KOPT-K1 (cell line): ENCODE data around the gene AIP.
"Not testable (repeated sequence)": the region's sequence is repeated elsewhere in the genome, so short reads cannot be mapped to it uniquely, and the experiment has no call there.

ENCODE experiments used
- H3K27ac ChIP-seq: fragments of 200-600 bp; sonication (generic); 2 replicates; pipeline ENCODE4 v1.5.1; 2016; ENCODE audit warnings: antibody characterized with exemption, mild to moderate bottlenecking, low read depth, low read length; ENCODE audit not compliant: poor library complexity, severe bottlenecking
- H3K36me3 ChIP-seq: fragments of 200-600 bp; sonication (generic); 2 replicates; pipeline ENCODE4 v1.5.1; 2017; ENCODE audit warnings: antibody characterized with exemption, mild to moderate bottlenecking, low read length, moderate library complexity; ENCODE audit not compliant: insufficient read depth
- H3K9me3 ChIP-seq: fragments of 200-600 bp; sonication (generic); 2 replicates; pipeline ENCODE4 v1.5.1; 2017; ENCODE audit warnings: antibody characterized with exemption, low read length, mild to moderate bottlenecking; ENCODE audit not compliant: insufficient read depth, poor library complexity, severe bottlenecking

AIP gene

GRCh38 chr11:67476692-67477091, 6.1 kb upstream of the AIP start:
- H3K9me3 ChIP-seq, H3K27ac ChIP-seq, H3K36me3 ChIP-seq: not testable (repeated sequence)

GRCh38 chr11:67477344-67478050, 5.3 kb upstream of the AIP start:
- not testable (repeated sequence) for H3K36me3 ChIP-seq, H3K9me3 ChIP-seq, H3K27ac ChIP-seq

GRCh38 chr11:67482275-67482826, 475 bp upstream of the AIP start:
- H3K36me3 ChIP-seq: peaks cover 10% of the 10 kb centered on the region; the same call in 1 of the 2 replicates
- no peaks in the 10 kb centered on the region for H3K9me3 ChIP-seq
- H3K27ac ChIP-seq: peak overlapping the region; percentile 99

- Histone ChIP-seq H3K9me3 (no peaks in the 10 kb centered on the region), H3K27ac (peak overlapping the region; percentile 99), H3K36me3 (peaks cover 27% of the 10 kb centered on the region)
Measured at GRCh38 chr11:67483831-67484665, 1.2 kb downstream of the AIP start.

GRCh38 chr11:67484847-67485311, 2.1 kb downstream of the AIP start:
- Histone ChIP-seq H3K9me3 (no peaks in the 10 kb centered on the region), H3K27ac (peak overlapping the region; percentile 99), H3K36me3 (peaks cover 35% of the 10 kb centered on the region)

GRCh38 chr11:67485873-67486361, 3.1 kb downstream of the AIP start:
- not testable (repeated sequence) for H3K9me3 ChIP-seq
- Histone ChIP-seq H3K36me3 (peaks cover 46% of the 10 kb centered on the region), H3K27ac (peak overlapping the region; percentile 99)

- peaks cover 53% of the 10 kb centered on the region for H3K36me3 ChIP-seq
- no peaks in the 10 kb centered on the region for H3K9me3 ChIP-seq
- H3K27ac ChIP-seq: peak overlapping the region; percentile 99
Measured at GRCh38 chr11:67486481-67487195, 3.8 kb downstream of the AIP start.

GRCh38 chr11:67489203-67489884, 6.5 kb downstream of the AIP start:
- peaks cover 80% of the 10 kb centered on the region for H3K36me3 ChIP-seq
- no peaks in the 10 kb centered on the region for H3K9me3 ChIP-seq
- H3K27ac ChIP-seq: no peak overlapping the region

GRCh38 chr11:67489885-67490726, 7.3 kb downstream of the AIP start:
- peaks cover 86% of the 10 kb centered on the region for H3K36me3 ChIP-seq
- H3K27ac ChIP-seq: no peak overlapping the region
- H3K9me3 ChIP-seq: no peaks in the 10 kb centered on the region

- no peak overlapping the region for H3K27ac ChIP-seq
- peaks cover 92% of the 10 kb centered on the region for H3K36me3 ChIP-seq
- no peaks in the 10 kb centered on the region for H3K9me3 ChIP-seq
Measured at GRCh38 chr11:67490727-67491065, 7.9 kb downstream of the AIP start.

- Histone ChIP-seq H3K27ac (no peak overlapping the region), H3K36me3 (peaks cover 98% of the 10 kb centered on the region), H3K9me3 (no peaks in the 10 kb centered on the region)
Measured at GRCh38 chr11:67491276-67492068, 8.6 kb downstream of the AIP start.

- no peak overlapping the region for H3K27ac ChIP-seq
- H3K36me3 ChIP-seq: peaks cover 98% of the 10 kb centered on the region
- no peaks in the 10 kb centered on the region for H3K9me3 ChIP-seq
Measured at GRCh38 chr11:67492069-67492727, 9.4 kb downstream of the AIP start.
